Retinal pigment epithelial cell (primary cell): ENCODE results near the gene FAM193B.

Experiments used
- DNase-seq: peaks from one replicate; pipeline ENCODE4 v3.0.0-alpha.2; 2010; ENCODE audit warnings: low read depth
- H3K4me3 ChIP-seq: 2 replicates; pipeline ENCODE4 v1.5.1; 2011; ENCODE audit warnings: mild to moderate bottlenecking, low read length, control low read depth, moderate library complexity
- TF ChIP-seq, protein P1 (sequence below): conservative IDR thresholded peaks from 2 replicates; pipeline ENCODE4 v1.5.1; 2011; ENCODE audit warnings: low read depth, low read length, control low read depth, inconsistent platforms

The FAM193B gene

DNA sequence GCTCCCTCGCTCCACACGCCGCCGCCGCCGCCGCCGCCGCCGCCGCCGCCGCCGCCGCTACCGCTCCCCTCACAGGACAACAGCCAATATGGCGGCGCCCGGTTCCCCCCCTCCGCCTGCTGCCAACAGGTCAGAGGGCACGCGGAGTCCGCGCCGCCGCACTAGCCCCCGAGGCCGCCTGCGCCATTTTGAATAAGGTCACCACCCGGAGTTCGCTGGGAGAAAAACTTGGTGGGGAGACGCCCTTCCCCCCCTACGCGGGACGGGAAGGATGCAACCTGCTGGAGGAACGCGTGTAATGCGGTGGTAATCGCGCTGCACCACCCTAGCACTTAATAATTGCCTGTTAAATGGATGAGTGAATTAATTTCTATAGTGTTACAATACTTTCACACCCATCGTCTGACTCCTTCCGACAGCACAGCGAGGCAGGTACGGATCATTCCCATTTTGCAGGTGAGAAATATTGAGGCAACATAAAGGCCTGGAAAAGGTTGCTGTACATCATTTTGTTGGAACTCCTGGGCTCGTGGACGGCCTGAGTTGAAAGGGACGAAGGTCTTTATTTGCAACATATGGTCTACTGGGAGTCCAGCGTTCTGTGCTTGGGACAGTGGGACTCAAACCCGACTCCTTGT, at the start of gene FAM193B:
Gene FAM193B (minus strand): TSS at position 90 of the 638 bp plus-strand sequence. CDS start 105 bp downstream, outside the sequence.
- TF ChIP-seq, protein P1, sequence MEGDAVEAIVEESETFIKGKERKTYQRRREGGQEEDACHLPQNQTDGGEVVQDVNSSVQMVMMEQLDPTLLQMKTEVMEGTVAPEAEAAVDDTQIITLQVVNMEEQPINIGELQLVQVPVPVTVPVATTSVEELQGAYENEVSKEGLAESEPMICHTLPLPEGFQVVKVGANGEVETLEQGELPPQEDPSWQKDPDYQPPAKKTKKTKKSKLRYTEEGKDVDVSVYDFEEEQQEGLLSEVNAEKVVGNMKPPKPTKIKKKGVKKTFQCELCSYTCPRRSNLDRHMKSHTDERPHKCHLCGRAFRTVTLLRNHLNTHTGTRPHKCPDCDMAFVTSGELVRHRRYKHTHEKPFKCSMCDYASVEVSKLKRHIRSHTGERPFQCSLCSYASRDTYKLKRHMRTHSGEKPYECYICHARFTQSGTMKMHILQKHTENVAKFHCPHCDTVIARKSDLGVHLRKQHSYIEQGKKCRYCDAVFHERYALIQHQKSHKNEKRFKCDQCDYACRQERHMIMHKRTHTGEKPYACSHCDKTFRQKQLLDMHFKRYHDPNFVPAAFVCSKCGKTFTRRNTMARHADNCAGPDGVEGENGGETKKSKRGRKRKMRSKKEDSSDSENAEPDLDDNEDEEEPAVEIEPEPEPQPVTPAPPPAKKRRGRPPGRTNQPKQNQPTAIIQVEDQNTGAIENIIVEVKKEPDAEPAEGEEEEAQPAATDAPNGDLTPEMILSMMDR, result peak; percentile 30
- DNase-seq, result no peak
- peak within 1 kb of the TSS; percentile 80 for H3K4me3 ChIP-seq

DNA sequence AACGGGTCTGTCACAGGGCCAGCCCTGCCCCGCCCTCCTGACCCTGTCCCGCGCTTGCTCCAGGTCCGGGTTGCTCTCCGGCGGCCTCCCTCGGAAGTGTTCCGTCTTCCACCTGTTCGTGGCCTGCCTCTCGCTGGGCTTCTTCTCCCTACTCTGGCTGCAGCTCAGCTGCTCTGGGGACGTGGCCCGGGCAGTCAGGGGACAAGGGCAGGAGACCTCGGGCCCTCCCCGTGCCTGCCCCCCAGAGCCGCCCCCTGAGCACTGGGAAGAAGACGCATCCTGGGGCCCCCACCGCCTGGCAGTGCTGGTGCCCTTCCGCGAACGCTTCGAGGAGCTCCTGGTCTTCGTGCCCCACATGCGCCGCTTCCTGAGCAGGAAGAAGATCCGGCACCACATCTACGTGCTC, 49.8 kb upstream of the FAM193B start:
- H3K4me3 ChIP-seq, result no peak overlapping the region
- no peak for DNase-seq
- TF ChIP-seq, protein P1, result no peak

DNA sequence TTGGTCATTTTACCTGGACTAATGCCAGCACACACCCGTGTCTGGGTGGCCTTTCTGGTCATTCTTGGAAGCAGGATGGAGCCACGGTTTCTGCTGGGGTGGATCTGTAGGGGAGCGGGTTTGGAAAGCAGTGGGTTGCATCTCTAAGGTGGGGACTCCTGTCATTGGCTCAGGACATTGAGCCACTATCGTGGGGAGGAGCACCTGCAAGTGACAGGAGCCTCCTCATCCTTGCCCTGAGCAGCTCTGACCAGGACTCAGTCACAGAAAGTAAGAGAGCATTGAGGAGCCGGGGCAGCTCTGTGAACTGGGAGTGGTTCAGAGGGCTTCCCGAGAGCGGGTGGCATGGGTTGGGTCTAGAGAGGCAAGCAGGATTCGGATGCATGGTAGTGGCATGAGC, 49.3 kb upstream of the FAM193B start:
- no peak overlapping the region for H3K4me3 ChIP-seq
- no peak for DNase-seq
- TF ChIP-seq, protein P1, result no peak

DNA sequence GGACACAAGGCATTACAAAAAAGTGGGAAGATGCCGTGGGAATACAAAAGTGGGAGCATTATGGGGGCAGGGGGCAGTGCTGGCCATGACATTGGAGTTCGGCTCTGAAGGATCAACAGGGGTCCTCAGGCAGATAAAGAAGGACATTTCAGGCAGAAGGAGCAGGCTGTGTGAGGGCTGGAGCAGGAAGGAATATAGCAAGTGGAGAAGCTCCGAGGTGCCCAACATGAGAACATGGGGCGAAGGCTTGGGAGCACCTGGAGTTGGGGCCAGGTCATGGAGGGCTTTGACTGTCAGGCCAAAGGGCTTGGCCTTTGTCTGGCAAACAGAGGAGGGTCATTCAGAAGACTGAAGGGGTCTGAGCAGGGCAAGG, 48.1 kb upstream of the FAM193B start:
- H3K4me3 ChIP-seq, result no peak overlapping the region
- DNase-seq, result no peak
- TF ChIP-seq, protein P1, result no peak

DNA sequence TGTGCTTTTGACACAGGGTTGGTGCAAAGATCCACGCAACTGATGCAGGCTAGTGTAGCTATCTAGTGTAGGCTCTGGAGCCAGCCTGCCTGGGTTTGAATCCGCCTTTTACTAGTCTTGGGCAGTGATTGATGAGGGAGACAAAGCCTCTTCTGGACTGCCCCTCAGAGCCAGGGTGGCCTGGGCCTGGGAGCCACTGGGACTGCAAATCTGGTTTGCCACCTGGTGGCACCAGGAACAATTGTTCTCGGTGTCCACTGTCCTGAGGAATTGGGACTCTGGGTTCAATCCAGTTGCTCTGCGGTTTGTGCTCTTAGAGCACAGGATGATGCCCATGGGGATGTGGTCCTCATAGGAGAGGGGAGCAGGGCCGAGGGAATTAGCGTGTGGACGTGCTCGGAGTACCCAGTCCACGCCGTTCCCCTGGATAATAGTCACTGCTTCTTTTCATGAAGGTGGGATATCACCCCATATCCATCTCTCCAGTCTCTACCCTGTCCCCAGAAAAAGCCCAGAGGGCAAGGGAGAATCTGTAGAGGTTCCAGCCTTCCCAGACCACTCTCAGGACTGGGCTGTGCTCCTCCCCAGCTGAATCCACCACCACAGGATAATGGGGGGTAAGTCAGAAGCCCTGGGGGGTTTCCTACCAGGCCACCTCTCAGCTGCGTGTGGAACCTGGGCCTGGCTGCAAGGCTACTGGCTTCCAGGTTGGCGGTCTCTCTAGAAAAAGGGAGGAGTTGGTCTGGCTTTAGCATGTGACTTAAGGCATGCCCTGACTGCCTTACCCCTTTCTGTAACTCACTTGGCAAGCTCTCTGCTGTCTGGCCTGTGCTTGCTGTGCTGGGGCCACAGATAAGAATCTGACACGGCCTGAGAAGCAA, 47.5 kb upstream of the FAM193B start:
- DNase-seq, result no peak
- TF ChIP-seq, protein P1, result peak; percentile 25

DNA sequence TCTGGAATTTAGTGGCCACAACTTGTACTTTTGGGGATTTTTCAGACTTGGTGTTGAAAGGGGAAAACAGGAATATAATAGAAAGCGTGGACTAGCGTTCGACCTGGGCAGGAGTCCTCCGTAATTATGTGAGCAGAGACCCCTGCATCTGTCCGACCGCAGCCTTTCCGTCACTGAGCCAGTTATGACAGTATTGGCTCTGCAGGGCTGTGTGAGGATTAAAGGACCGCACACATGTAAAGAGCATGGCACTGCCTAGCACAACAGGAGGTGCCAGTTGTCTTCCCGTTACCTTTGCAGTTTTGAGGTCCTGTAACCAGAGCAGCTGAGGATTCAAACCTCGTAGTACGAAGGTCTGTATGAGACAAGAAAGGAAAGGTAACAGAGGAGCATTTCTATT, 46.8 kb upstream of the FAM193B start:
- DNase-seq, result no peak
- H3K4me3 ChIP-seq, result peak overlapping the region; percentile 84
- TF ChIP-seq, protein P1, result no peak

More for the DNA sequence above, 47.5 kb upstream of the FAM193B start:
- peak overlapping the region; percentile 84 for H3K4me3 ChIP-seq
